A204.1 (cell line): ENCODE data around the gene RAB3D.
"Not testable (repeated sequence)": the region's sequence is repeated elsewhere in the genome, so short reads cannot be mapped to it uniquely, and the experiment has no call there.

Source experiments
- FAIRE-seq: peaks from 2 replicates; lab custom pipeline; 2012; peaks lifted over from hg19 to GRCh38; lab: Jason Lieb, UNC

Gene RAB3D

DNA sequence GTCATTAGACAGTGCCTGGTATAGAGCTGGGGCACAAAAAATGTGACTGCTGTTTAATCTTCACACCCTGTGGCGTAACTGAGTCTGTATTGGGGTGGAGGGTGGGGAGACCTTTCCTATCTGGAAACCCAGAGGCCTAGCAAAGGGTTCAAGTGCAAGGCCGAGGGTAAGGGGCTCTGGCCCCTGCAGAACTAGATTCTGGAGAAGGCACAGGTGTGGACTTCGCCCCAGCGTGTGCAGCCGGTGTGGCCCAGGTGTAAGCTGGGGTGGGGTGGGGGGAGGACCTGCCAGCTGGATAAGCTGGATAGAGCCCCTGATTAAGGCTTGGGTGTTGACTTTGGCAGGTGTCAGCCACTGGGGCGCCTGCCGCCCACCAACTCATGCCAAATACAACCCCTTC lies 1.3 kb downstream of the RAB3D start:
- no peak for FAIRE-seq

- FAIRE-seq, result no peak
Measured at GRCh38 chr19:11337080-11337479, 2.4 kb downstream of the RAB3D start.

- no peak for FAIRE-seq
Measured at GRCh38 chr19:11335449-11336146, 3.9 kb downstream of the RAB3D start.

GRCh38 chr19:11333838-11334237 lies 5.6 kb downstream of the RAB3D start:
- not testable (repeated sequence) for FAIRE-seq

GRCh38 chr19:11332822-11333221 lies 6.6 kb downstream of the RAB3D start:
- no peak for FAIRE-seq

DNA sequence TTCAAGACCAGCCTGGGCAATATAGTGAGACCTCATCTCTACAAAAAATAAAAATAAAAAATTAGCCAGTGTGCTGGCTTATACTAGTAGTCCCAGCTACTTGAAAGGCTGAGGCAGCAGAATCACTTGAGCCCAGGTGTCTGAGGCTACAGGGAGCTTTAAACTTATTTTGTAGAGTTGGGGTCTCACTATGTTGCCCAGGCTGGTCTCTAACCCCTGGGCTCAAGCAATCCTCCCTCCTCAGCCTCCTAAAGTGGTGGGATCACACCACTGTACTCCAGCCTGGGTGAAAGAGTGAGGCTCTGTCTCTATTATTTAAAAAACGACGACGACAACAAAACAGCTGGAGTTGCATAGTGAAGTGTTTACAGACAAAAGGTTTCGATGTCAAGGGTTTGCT lies 8.0 kb downstream of the RAB3D start:
- FAIRE-seq, result no peak

- FAIRE-seq, result no peak
Measured at GRCh38 chr19:11330127-11330526, 9.3 kb downstream of the RAB3D start.

DNA sequence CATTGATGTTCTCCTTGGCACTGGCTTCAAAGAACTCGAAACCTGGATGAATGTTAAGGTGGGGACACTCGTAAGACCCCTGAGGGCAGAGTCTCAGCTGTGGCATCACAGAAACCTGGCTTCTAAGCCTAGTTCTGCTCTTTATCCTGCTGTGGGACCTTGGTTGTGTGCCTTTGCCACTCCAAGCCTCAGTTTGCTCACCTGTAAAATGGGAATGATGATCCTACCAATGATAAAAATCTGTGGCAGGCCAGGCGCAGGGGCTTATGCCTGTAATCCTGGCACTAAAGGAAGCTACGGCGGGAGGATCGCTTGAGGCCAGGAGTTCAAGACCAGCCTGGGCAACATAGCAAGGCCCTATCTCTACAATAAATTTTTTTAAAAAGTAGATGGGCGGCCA lies 13.9 kb downstream of the RAB3D start:
- no peak for FAIRE-seq

GRCh38 chr19:11324748-11325389 lies 14.6 kb downstream of the RAB3D start:
- FAIRE-seq, result no peak

DNA sequence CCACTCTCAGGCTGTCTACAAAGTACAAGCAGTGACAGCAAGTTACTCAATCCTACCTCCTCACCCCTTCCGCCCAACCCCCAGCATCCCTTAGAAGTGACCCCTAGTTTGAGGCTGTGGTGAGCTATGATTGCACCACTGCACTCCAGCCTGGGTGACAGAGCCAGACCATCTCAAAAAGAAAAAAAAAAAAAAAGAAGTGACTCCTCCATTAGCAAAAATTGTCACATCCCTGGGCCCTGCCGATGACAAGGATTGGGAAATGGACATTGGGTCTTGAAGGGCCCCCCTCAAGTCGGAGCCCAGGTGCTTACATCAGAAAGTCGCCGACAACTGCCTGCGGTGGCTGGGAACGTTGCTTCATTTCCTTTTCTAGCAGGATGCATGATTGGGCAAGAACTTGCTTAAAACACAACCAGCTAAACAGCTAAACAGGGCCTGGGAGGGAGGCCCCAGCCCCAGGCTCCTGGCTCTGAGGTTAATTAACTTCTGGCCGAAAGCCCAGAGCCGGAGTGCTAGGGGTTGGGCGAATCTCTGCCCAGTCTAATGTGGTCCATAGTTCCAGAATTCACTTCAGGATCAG lies 15.3 kb downstream of the RAB3D start:
- no peak for FAIRE-seq

GRCh38 chr19:11323601-11324078 lies 15.8 kb downstream of the RAB3D start:
- FAIRE-seq, result no peak

GRCh38 chr19:11322269-11323024 lies 17.0 kb downstream of the RAB3D start:
- no peak for FAIRE-seq

GRCh38 chr19:11321191-11322126 lies 18.0 kb downstream of the RAB3D start:
- FAIRE-seq, result no peak

DNA sequence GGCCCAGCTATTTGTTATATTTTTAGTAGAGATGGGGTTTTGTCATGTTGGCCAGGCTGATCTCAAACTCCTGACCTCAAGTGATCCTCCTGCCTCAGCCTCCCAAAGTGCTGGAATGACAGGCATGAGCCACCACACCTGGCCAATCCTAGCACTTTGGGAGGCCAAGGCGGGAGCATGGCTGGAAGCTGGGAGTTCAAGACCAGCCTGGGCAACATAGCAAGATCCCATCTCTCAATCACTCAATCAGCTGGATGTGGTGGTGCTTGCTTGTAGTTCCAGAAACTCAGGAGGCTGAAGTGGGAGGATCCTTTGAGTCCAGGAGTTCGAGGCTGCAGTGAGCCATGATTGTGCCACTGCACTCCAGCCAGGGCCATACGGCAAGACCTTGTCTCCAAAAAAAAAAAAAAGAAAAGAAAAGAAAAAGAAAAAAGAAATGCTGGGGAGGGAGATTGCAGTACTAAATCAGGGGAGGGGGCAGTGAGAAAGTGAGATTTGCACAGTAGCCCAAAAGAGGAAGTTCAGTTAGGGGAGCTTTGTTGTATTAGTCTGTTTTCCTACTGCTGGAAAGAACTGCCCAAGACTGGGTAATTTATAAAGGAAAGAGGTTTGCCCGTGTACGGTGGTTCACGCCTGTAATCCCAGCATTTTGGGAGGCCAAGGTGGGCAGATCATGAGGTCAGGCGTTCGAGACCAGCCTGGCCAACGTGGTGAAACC lies 19.0 kb downstream of the RAB3D start:
- FAIRE-seq, result not testable (repeated sequence)

GRCh38 chr19:11306337-11306736 lies 33.1 kb downstream of the RAB3D start:
- no peak for FAIRE-seq

- FAIRE-seq, result no peak
Measured at GRCh38 chr19:11304936-11305335, 34.5 kb downstream of the RAB3D start.

GRCh38 chr19:11300811-11301120 lies 38.7 kb downstream of the RAB3D start:
- no peak for FAIRE-seq

- FAIRE-seq, result no peak
Measured at GRCh38 chr19:11299946-11300810, 39.3 kb downstream of the RAB3D start.

GRCh38 chr19:11296264-11296663 lies 43.2 kb downstream of the RAB3D start:
- FAIRE-seq, result no peak

- FAIRE-seq, result no peak
Measured at GRCh38 chr19:11295665-11296245, 43.7 kb downstream of the RAB3D start, which contains the start of gene TSPAN16. TSS of gene TSPAN16 (plus strand) at chr19:11296160. CDS start at chr19:11296298, 138 bp downstream.
